B cell (primary cell): ENCODE data around the gene GUCY2D.
A peak's percentile ranks its signal among the peaks of the same experiment; 100 is the strongest.

ENCODE experiments used
- CTCF ChIP-seq: fragments of 200-600 bp; IDR thresholded peaks from one replicate; pipeline ENCODE4 v1.8.0; 2022; ENCODE audit warnings: antibody characterized with exemption, mild to moderate bottlenecking
- EZH2 ChIP-seq: IDR thresholded peaks from 2 replicates; pipeline ENCODE4 v1.6.1; 2012; ENCODE audit warnings: borderline replicate concordance, low read depth, mild to moderate bottlenecking, moderate library complexity, low read length; ENCODE audit not compliant: insufficient read depth, poor library complexity, severe bottlenecking

GRCh38 chr17:7988750-7989178 lies 13.7 kb upstream of the GUCY2D start:
- TF ChIP-seq CTCF = peak; percentile 79
- TF ChIP-seq EZH2 = no peak
